ENCODE results near the gene GPR183.

Gene GPR183

GRCh38 chr13:99295488-99296252 lies 11.5 kb downstream of the GPR183 start:
- DNase-seq (ENCODE audit: low spot score) = no peak

GRCh38 chr13:99294958-99295357 lies 12.2 kb downstream of the GPR183 start:
- no peak for DNase-seq (ENCODE audit: low spot score)

GRCh38 chr13:99294198-99294597 lies 13.0 kb downstream of the GPR183 start:
- no peak for DNase-seq (ENCODE audit: low spot score)

GRCh38 chr13:99293178-99293577 lies 14.0 kb downstream of the GPR183 start:
- DNase-seq (ENCODE audit: low spot score) = no peak

GRCh38 chr13:99290894-99291293 lies 16.3 kb downstream of the GPR183 start:
- DNase-seq (ENCODE audit: low spot score) = no peak

- DNase-seq (ENCODE audit: low spot score) = no peak
Measured at GRCh38 chr13:99289674-99290337, 17.4 kb downstream of the GPR183 start.

GRCh38 chr13:99289271-99289670 lies 17.9 kb downstream of the GPR183 start:
- DNase-seq (ENCODE audit: low spot score) = no peak

GRCh38 chr13:99288089-99288488 lies 19.1 kb downstream of the GPR183 start:
- DNase-seq (ENCODE audit: low spot score) = no peak

- no peak for DNase-seq (ENCODE audit: low spot score)
Measured at GRCh38 chr13:99287551-99287950, 19.6 kb downstream of the GPR183 start.

GRCh38 chr13:99285432-99286182 lies 21.6 kb downstream of the GPR183 start:
- no peak for DNase-seq (ENCODE audit: low spot score)

- peak; percentile 36 for DNase-seq (ENCODE audit: low spot score)
Measured at GRCh38 chr13:99282264-99283231, 24.7 kb downstream of the GPR183 start.

- peak; percentile 28 for DNase-seq (ENCODE audit: low spot score)
Measured at GRCh38 chr13:99281811-99282263, 25.4 kb downstream of the GPR183 start.

- peak; percentile 47 for DNase-seq (ENCODE audit: low spot score)
Measured at GRCh38 chr13:99280166-99280565, 27.0 kb downstream of the GPR183 start.

- DNase-seq (ENCODE audit: low spot score) = no peak
Measured at GRCh38 chr13:99279637-99280036, 27.6 kb downstream of the GPR183 start.

- no peak for DNase-seq (ENCODE audit: low spot score)
Measured at GRCh38 chr13:99278843-99279242, 28.4 kb downstream of the GPR183 start.

- DNase-seq (ENCODE audit: low spot score) = no peak
Measured at GRCh38 chr13:99278200-99278599, 29.0 kb downstream of the GPR183 start.

- DNase-seq (ENCODE audit: low spot score) = no peak
Measured at GRCh38 chr13:99277629-99278028, 29.6 kb downstream of the GPR183 start.

GRCh38 chr13:99276706-99277105 lies 30.5 kb downstream of the GPR183 start:
- no peak for DNase-seq (ENCODE audit: low spot score)

GRCh38 chr13:99275093-99275469 lies 32.1 kb downstream of the GPR183 start:
- peak; percentile 65 for DNase-seq (ENCODE audit: low spot score)

GRCh38 chr13:99273128-99273527 lies 34.1 kb downstream of the GPR183 start:
- no peak for DNase-seq (ENCODE audit: low spot score)

GRCh38 chr13:99272481-99272880 lies 34.7 kb downstream of the GPR183 start:
- DNase-seq (ENCODE audit: low spot score) = no peak

GRCh38 chr13:99271249-99271648 lies 36.0 kb downstream of the GPR183 start:
- no peak for DNase-seq (ENCODE audit: low spot score)
